Measurements from ENCODE around the gene PABPC1L. TPM values are rescaled to one million over a fixed set of nuclear protein-coding genes. Genes with fewer than 3 reads are reported as not detected.
A peak's percentile ranks its signal among the peaks of the same experiment; 100 is the strongest.

PABPC1L gene
- total and polyA plus RNA-seq, 2 of the 13 experiments (the other 11 are each of a cell fraction or from before 2014, with no cell fraction given): 30.8 to 252 TPM

DNA sequence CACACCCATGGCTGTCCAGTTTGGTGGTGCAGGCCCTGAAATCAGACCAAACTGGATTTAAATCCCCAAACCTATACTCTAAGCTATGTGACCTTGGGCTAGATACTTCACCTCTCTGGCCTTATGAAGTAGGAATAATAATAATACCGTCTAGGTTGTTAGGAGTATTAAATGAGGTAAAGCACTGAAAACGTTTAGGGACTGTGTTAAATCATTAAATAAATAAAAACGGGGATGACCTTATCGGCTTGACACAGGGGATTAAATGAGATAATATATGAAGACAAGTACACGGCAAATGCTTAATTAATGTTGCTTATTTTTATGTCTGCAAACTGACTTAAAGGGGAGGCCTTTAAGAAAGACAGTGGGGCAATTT is 55.8 kb downstream of the PABPC1L start (continued):
- TF ChIP-seq, protein P1, sequence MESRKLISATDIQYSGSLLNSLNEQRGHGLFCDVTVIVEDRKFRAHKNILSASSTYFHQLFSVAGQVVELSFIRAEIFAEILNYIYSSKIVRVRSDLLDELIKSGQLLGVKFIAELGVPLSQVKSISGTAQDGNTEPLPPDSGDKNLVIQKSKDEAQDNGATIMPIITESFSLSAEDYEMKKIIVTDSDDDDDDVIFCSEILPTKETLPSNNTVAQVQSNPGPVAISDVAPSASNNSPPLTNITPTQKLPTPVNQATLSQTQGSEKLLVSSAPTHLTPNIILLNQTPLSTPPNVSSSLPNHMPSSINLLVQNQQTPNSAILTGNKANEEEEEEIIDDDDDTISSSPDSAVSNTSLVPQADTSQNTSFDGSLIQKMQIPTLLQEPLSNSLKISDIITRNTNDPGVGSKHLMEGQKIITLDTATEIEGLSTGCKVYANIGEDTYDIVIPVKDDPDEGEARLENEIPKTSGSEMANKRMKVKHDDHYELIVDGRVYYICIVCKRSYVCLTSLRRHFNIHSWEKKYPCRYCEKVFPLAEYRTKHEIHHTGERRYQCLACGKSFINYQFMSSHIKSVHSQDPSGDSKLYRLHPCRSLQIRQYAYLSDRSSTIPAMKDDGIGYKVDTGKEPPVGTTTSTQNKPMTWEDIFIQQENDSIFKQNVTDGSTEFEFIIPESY (CRISPR knock-in tag; IDR thresholded peaks at IDR 0.05): no peak

DNA sequence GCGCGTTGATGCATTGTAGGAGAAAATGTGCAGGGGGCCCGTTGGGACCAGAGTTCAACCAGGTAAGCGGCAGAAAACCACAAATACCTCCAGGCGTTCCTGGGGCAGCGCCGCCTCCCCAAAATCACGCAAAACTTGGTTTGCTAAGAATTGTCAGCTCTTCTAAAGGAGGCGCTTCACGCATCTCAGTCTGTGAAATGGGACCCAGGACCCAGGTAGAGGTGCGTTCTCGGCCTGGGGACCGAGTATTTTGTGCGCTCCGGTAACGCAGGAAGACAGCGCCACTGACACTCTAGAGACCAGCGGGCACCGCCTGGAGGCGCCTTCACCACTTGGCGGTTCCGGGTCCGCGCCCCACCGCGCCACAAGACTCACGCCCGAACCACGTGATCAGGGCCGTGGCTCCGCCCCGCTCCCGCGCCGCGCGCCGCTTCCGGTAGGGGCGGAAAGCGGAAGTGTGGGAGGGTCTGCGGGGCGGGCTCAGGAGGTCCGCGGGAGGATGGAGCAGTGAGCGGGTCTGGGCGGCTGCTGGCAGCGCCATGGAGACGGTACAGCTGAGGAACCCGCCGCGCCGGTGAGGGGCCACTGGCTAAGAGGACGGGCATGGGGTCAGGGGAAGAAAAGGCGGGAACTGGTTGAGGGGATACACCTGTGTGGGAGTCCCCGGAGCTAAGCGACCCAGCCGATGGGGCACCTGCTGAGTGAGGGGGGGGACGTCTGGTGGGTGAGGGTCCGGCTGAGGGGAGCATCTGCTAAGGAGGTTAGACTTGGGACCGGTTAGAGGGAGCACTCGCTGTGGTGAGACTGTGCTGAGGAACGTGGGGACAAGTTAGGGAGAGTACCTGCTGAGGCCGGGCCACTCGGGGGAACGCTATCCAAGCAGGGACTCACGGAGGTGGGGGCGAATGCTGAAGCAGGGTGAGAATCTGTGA is 56.4 kb downstream of the PABPC1L start, which contains the start of gene STK4:
TSS of gene STK4 (plus strand) at position 483 of the 932 bp plus-strand sequence. CDS start at position 540, 57 bp downstream.
- intact Hi-C loops (cut with micrococcal nuclease; ENCODE audit: unreplicated experiment): loop anchor here (2.0 kb wide), 2 partner anchors 55 to 81 kb away; partner anchors contain the start of genes PABPC1L and YWHAB
- TF ChIP-seq RAD51 (IDR thresholded peaks at IDR 0.05; ENCODE audit: borderline replicate concordance) (peak; percentile 98), ZNF431 (CRISPR knock-in tag; IDR thresholded peaks at IDR 0.05; ENCODE audit: borderline replicate concordance, low read depth) (peak; percentile 92; the same call in 1 of the 2 replicates), GFI1 (CRISPR knock-in tag; IDR thresholded peaks at IDR 0.05; ENCODE audit: borderline replicate concordance) (peak; percentile 50; the same call in 1 of the 2 replicates), ZNF883 (CRISPR knock-in tag; IDR thresholded peaks at IDR 0.05; ENCODE audit: not compliant biosample characterization) (peak; percentile 99), ZNF10 (CRISPR knock-in tag; IDR thresholded peaks at IDR 0.05; ENCODE audit: borderline replicate concordance, low read depth) (no peak), KDM4B (CRISPR knock-in tag; IDR thresholded peaks at IDR 0.05) (peak; percentile 89), PAWR (CRISPR knock-in tag; IDR thresholded peaks at IDR 0.05; ENCODE audit: borderline replicate concordance) (peak; percentile 19; the same call in 1 of the 2 replicates), ZNF34 (CRISPR knock-in tag; IDR thresholded peaks at IDR 0.05; ENCODE audit: borderline replicate concordance) (peak; percentile 97), EHMT2 (IDR thresholded peaks at IDR 0.05; ENCODE audit: borderline replicate concordance, low read depth, low read length) (no peak)
- TF ChIP-seq, protein P2, sequence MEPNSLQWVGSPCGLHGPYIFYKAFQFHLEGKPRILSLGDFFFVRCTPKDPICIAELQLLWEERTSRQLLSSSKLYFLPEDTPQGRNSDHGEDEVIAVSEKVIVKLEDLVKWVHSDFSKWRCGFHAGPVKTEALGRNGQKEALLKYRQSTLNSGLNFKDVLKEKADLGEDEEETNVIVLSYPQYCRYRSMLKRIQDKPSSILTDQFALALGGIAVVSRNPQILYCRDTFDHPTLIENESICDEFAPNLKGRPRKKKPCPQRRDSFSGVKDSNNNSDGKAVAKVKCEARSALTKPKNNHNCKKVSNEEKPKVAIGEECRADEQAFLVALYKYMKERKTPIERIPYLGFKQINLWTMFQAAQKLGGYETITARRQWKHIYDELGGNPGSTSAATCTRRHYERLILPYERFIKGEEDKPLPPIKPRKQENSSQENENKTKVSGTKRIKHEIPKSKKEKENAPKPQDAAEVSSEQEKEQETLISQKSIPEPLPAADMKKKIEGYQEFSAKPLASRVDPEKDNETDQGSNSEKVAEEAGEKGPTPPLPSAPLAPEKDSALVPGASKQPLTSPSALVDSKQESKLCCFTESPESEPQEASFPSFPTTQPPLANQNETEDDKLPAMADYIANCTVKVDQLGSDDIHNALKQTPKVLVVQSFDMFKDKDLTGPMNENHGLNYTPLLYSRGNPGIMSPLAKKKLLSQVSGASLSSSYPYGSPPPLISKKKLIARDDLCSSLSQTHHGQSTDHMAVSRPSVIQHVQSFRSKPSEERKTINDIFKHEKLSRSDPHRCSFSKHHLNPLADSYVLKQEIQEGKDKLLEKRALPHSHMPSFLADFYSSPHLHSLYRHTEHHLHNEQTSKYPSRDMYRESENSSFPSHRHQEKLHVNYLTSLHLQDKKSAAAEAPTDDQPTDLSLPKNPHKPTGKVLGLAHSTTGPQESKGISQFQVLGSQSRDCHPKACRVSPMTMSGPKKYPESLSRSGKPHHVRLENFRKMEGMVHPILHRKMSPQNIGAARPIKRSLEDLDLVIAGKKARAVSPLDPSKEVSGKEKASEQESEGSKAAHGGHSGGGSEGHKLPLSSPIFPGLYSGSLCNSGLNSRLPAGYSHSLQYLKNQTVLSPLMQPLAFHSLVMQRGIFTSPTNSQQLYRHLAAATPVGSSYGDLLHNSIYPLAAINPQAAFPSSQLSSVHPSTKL (CRISPR knock-in tag; IDR thresholded peaks at IDR 0.05): peak; percentile 91
- TF ChIP-seq, protein P3, sequence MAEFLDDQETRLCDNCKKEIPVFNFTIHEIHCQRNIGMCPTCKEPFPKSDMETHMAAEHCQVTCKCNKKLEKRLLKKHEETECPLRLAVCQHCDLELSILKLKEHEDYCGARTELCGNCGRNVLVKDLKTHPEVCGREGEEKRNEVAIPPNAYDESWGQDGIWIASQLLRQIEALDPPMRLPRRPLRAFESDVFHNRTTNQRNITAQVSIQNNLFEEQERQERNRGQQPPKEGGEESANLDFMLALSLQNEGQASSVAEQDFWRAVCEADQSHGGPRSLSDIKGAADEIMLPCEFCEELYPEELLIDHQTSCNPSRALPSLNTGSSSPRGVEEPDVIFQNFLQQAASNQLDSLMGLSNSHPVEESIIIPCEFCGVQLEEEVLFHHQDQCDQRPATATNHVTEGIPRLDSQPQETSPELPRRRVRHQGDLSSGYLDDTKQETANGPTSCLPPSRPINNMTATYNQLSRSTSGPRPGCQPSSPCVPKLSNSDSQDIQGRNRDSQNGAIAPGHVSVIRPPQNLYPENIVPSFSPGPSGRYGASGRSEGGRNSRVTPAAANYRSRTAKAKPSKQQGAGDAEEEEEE (CRISPR knock-in tag; IDR thresholded peaks at IDR 0.05; ENCODE audit: borderline replicate concordance): peak; percentile 41; the same call in 1 of the 2 replicates

More for the DNA sequence above, 56.4 kb downstream of the PABPC1L start, which contains the start of gene STK4:
- no peak for FAIRE-seq
- CTCF ChIA-PET (ENCODE audit: low intra/inter-chr PET ratio, low total read pairs): interaction anchor here (1.3 kb wide), 1 partner anchor 24 kb away, joined by 3 read pairs; no protein-coding TSS in a partner anchor
- DNase-seq (ENCODE audit: low spot score): peak; percentile 96
- no TSS peak for BruUV-seq (replicated peaks)
- Histone ChIP-seq H3K79me2 (ENCODE audit: insufficient read depth, low read length) (peaks cover 46% of the 10 kb centered on the region), H3K36me3 (replicated peaks in 1 of 2; ENCODE audit: control insufficient read depth in 1 of 2, insufficient read depth in 2 of 2, low read length in 2 of 2) (no peaks in the 10 kb centered on the region; a peak in 1 of 5 replicates), H3K9ac (ENCODE audit: insufficient read depth, low read depth, low read length) (peak within 1 kb of the TSS; percentile 83), H3K27me3 (ENCODE audit: control insufficient read depth in 1 of 2, insufficient read depth in 2 of 2, low read length in 2 of 2) (peaks cover 0 to 4% of the 10 kb centered on the region in 2 experiments; a peak in 1 of 5 replicates), H3K27ac (ENCODE audit: extremely low read length, insufficient read depth, low read length) (peak within 1 kb of the TSS; percentile 81), H2AFZ (ENCODE audit: low read length) (peak within 1 kb of the TSS; percentile 69), H3K4me1 (ENCODE audit: insufficient read depth, low read length) (peaks cover 68% of the 10 kb centered on the region), H3K9me3 (ENCODE audit: low read length) (no peaks in the 10 kb centered on the region), H4K20me1 (ENCODE audit: insufficient read depth, low read length) (no peaks in the 10 kb centered on the region), H3K4me3 (replicated peaks in 1 of 3; ENCODE audit: insufficient read depth in 1 of 3, low read depth in 2 of 3, low read length in 3 of 3) (peak within 1 kb of the TSS; percentile 83 to 100 (median 87)), H3K4me2 (ENCODE audit: low read depth, low read length) (peak within 1 kb of the TSS; percentile 98)
- POLR2A ChIA-PET: interaction anchor here (1.0 to 2.4 kb wide), 4 partner anchors 19 to 81 kb away, joined by 3 to 8 read pairs (median 5); partner anchors contain the start of genes PABPC1L and YWHAB
- WGBS (ENCODE audit: low lambda C conversion rate): under 1% methylated on average over 67 of the region's 68 CpGs
- in situ Hi-C loops (cut with HindIII; ENCODE audit: extremely low pct_ligation_motif_present, low pct_unique_long_range_greater_than_20kb): no loop called here
- ATAC-seq: peak; percentile 95

Measured in HepG2 (cell line).